ENCODE results near the gene TRIM2. TPM values are rescaled to one million over a fixed set of nuclear protein-coding genes. Genes with fewer than 3 reads are reported as not detected.

TRIM2 gene
- total RNA-seq, 1 donor from 2014 or later = 51.8 TPM

DNA sequence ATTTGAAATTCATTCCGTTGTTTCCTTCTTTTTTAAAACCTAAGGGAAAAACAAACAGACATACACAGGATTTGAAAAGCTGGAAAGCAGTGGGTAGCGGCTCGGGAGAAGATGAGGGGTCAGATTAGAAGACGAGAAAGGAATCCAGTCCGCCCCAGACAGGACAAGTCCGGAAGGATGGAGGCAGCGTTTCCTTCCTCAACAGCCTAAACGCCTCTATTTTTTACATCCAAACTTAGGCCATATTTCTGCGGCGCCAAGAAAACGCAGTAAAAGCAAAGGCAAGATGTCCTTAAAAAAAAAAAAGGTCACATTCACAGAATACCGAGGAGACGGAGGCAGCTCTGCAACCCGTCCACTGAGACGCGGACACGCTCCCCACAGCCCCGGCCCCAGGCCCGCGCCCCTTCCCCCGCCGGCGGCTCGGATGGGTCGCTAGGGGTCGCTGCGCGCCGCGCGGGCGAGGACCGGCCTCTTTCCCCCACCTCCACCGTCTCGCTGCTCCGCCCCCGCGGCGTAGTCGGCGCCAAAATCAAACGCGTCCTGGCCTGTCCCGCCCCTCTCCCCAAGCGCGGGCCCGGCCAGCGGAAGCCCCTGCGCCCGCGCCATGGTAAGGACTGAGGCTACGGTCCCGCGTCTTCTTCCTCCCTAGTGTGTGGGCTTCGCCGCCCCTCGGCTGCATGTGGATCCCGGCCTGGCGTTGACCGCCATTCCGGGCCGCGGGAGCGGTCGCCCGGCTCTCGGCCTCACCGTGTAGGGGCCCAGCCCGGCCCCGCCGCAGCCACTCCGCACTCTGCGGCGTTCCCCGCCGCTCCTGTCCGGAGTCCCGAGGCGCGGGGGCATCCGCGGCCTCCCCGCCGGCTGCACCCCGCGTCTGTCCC is 140.1 kb downstream of the TRIM2 start, which contains the start of gene MND1:
Gene MND1, plus strand, starts transcription at position 558 of the 881 bp plus-strand sequence. Its CDS starts 50 bp downstream, at position 608.
- TF ChIP-seq, protein P1, sequence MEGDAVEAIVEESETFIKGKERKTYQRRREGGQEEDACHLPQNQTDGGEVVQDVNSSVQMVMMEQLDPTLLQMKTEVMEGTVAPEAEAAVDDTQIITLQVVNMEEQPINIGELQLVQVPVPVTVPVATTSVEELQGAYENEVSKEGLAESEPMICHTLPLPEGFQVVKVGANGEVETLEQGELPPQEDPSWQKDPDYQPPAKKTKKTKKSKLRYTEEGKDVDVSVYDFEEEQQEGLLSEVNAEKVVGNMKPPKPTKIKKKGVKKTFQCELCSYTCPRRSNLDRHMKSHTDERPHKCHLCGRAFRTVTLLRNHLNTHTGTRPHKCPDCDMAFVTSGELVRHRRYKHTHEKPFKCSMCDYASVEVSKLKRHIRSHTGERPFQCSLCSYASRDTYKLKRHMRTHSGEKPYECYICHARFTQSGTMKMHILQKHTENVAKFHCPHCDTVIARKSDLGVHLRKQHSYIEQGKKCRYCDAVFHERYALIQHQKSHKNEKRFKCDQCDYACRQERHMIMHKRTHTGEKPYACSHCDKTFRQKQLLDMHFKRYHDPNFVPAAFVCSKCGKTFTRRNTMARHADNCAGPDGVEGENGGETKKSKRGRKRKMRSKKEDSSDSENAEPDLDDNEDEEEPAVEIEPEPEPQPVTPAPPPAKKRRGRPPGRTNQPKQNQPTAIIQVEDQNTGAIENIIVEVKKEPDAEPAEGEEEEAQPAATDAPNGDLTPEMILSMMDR (IDR thresholded peaks at IDR 0.05; ENCODE audit: insufficient read depth, low read depth, low read length) = peak; percentile 46
- no peak for TF ChIP-seq EZH2 (IDR thresholded peaks at IDR 0.05; ENCODE audit: insufficient read depth, low read length)
- H3K27me3 ChIP-seq (ENCODE audit: insufficient read depth, low read length) = no peaks in the 10 kb centered on the region
- H3K79me2 ChIP-seq (ENCODE audit: insufficient read depth, low read length) = peaks cover 4% of the 10 kb centered on the region
- H2AFZ ChIP-seq (ENCODE audit: low read depth, low read length) = peak within 1 kb of the TSS; percentile 90
- no peaks in the 10 kb centered on the region for H3K27me3 Mint-ChIP-seq (ENCODE audit: low read depth, unreplicated experiment)
- H4K20me1 ChIP-seq (ENCODE audit: insufficient read depth, low read length) = no peaks in the 10 kb centered on the region
- H3K4me1 Mint-ChIP-seq (ENCODE audit: low read depth, unreplicated experiment) = peaks cover 22% of the 10 kb centered on the region
- H3K36me3 ChIP-seq (ENCODE audit: insufficient read depth, low read length) = no peaks in the 10 kb centered on the region
- peak within 1 kb of the TSS; percentile 88 for H3K9ac ChIP-seq (ENCODE audit: low read length)
- no peaks in the 10 kb centered on the region for H3K9me3 ChIP-seq (ENCODE audit: insufficient read depth, low read depth, low read length)
- FAIRE-seq (no peak), DNase-seq (ENCODE audit: low read depth) (peak; percentile 41)
- H3K36me3 Mint-ChIP-seq (ENCODE audit: low read depth, unreplicated experiment) = no peaks in the 10 kb centered on the region
- peak within 1 kb of the TSS; percentile 73 for H3K27ac ChIP-seq (ENCODE audit: low read depth, low read length)
- H3K4me3 Mint-ChIP-seq (ENCODE audit: unreplicated experiment) = peak within 1 kb of the TSS; percentile 91
- no peaks in the 10 kb centered on the region for H3K9me3 Mint-ChIP-seq (ENCODE audit: unreplicated experiment)
- peak within 1 kb of the TSS; percentile 29 for H3K27ac Mint-ChIP-seq (ENCODE audit: unreplicated experiment)
- peak within 1 kb of the TSS; percentile 91 for H3K4me2 ChIP-seq (ENCODE audit: low read length)
- peak within 1 kb of the TSS; percentile 74 for H3K4me3 ChIP-seq (ENCODE audit: insufficient read depth, low read depth, low read length)
- H3K4me1 ChIP-seq (ENCODE audit: insufficient read depth, low read length) = peaks cover 18% of the 10 kb centered on the region

DNA sequence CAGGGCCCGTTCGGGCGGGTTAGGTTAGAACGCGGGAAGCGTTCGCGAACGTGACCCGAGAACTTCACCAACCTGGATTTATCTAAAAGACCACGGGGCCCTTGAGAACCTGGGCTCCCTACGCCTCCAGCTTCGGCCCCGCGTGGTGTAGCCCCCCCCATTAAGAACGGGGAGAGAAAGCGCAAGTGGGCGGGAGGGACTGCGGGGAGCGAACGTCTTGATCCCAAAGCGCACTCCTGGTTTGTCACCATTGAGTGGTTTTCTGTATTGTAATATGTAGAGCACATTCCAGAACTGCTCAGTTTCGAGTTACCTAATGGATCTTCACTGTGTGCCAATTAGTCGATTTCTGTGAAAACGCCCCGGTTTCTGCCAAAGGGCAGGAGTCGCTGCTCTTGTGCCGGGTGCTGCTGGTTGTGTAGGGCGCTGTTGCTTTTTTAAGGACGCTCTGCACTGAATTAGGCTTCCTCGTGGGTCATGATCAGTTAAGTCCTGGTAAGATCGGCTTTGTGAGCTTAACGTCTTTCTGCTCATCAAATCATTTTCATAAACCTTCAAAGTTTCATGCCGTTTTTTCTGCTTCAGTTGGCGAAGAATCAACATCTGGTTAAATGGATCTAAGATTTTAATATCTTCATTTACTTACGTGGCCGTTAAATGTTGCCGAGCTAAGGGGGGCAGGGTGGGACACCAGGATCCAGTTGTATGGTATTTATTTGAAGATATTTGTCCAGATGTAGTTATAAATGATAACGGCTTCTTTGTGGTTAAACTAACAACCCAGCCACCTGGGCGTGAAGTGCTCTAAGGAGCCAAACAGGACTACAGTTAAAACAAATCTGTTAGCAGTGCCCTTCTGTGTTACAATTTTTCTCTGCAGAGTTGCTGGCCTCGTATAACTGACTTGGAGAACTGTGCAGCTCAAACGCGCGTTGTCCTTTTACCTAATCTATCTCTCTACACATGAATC is 141.1 kb downstream of the TRIM2 start:
- Mint-ChIP-seq H3K36me3 (ENCODE audit: low read depth, unreplicated experiment) (no peaks in the 10 kb centered on the region), H3K27ac (ENCODE audit: unreplicated experiment) (peak overlapping the region; percentile 16), H3K9me3 (ENCODE audit: unreplicated experiment) (no peaks in the 10 kb centered on the region), H3K4me3 (ENCODE audit: unreplicated experiment) (peak overlapping the region; percentile 91), H3K27me3 (ENCODE audit: low read depth, unreplicated experiment) (no peaks in the 10 kb centered on the region), H3K4me1 (ENCODE audit: low read depth, unreplicated experiment) (peaks cover 22% of the 10 kb centered on the region)
- Histone ChIP-seq H3K4me3 (ENCODE audit: insufficient read depth, low read depth, low read length) (peak overlapping the region; percentile 74), H3K36me3 (ENCODE audit: insufficient read depth, low read length) (no peaks in the 10 kb centered on the region), H3K79me2 (ENCODE audit: insufficient read depth, low read length) (peaks cover 4% of the 10 kb centered on the region), H3K27me3 (ENCODE audit: insufficient read depth, low read length) (no peaks in the 10 kb centered on the region), H3K9me3 (ENCODE audit: insufficient read depth, low read depth, low read length) (no peaks in the 10 kb centered on the region), H3K27ac (ENCODE audit: low read depth, low read length) (peak overlapping the region; percentile 73), H4K20me1 (ENCODE audit: insufficient read depth, low read length) (no peaks in the 10 kb centered on the region), H3K9ac (ENCODE audit: low read length) (peak overlapping the region; percentile 88), H3K4me2 (ENCODE audit: low read length) (peak overlapping the region; percentile 91), H3K4me1 (ENCODE audit: insufficient read depth, low read length) (peaks cover 18% of the 10 kb centered on the region), H2AFZ (ENCODE audit: low read depth, low read length) (peak overlapping the region; percentile 90)
- peak; percentile 45 for DNase-seq (ENCODE audit: low read depth)
- TF ChIP-seq, protein P1 (IDR thresholded peaks at IDR 0.05; ENCODE audit: insufficient read depth, low read depth, low read length) = no peak
- TF ChIP-seq EZH2 (IDR thresholded peaks at IDR 0.05; ENCODE audit: insufficient read depth, low read length) = no peak
- FAIRE-seq = no peak

Data from astrocyte (in vitro differentiated cells and primary cell).